K562 (cell line): Measurements from ENCODE around the gene CCSER2.

ENCODE experiments used
- ARHGAP35 ChIP-seq: fragments of 450-650 bp; IDR thresholded peaks from 2 replicates; pipeline ENCODE4 v1.6.1; 2018; ENCODE audit not compliant: partially characterized antibody
- CHD7 ChIP-seq: fragments of 200-600 bp; sonication (generic); IDR thresholded peaks from one replicate; pipeline ENCODE4 v1.6.1; 2012; ENCODE audit warnings: mild to moderate bottlenecking, low read depth, low read length, inconsistent platforms
- RAD51 ChIP-seq: fragments of 450-650 bp; IDR thresholded peaks from 2 replicates; pipeline ENCODE4 v1.7.1; 2016; ENCODE audit warnings: low read depth, mild to moderate bottlenecking, borderline replicate concordance

GRCh38 chr10:84366041-84366440 lies 37.7 kb downstream of the CCSER2 start:
- no peak for TF ChIP-seq RAD51
- TF ChIP-seq ARHGAP35, result no peak
- no peak for TF ChIP-seq CHD7
